ENCODE measurements around the gene BYSL. TPM values are rescaled to one million over a fixed set of nuclear protein-coding genes. Genes with fewer than 3 reads are reported as not detected.

The BYSL gene
- total RNA-seq, 2 donors from 2014 or later: 3.1 to 13.5 TPM

GRCh38 chr6:41877051-41877680 lies 44.1 kb upstream of the BYSL start:
- DNase-seq: no peak

GRCh38 chr6:41878246-41878645 lies 43.1 kb upstream of the BYSL start:
- Histone ChIP-seq H3K4me3 (no peak overlapping the region), H3K4me1 (no peaks in the 10 kb centered on the region), H3K9me3 (no peaks in the 10 kb centered on the region), H3K36me3 (replicated peaks in 1 of 2; ENCODE audit: insufficient read depth in 1 of 2, low read depth in 2 of 2) (no peaks in the 10 kb centered on the region), H3K27me3 (no peaks in the 10 kb centered on the region), H3K27ac (no peak overlapping the region)
- 71 to 72% methylated on average over 2 of the region's 2 CpGs for WGBS, 2 donors
- DNase-seq (no peak), ATAC-seq (no peak)
- no peak for TF ChIP-seq CTCF (IDR thresholded peaks at IDR 0.05)
- no peak for TF ChIP-seq POLR2A (IDR thresholded peaks at IDR 0.05)
- intact Hi-C loops (cut with DNase I): no loop called here

More at GRCh38 chr6:41877051-41877680, 44.1 kb upstream of the BYSL start:
- Histone ChIP-seq H3K4me1 (no peaks in the 10 kb centered on the region), H3K27me3 (no peaks in the 10 kb centered on the region), H3K4me3 (no peak overlapping the region), H3K9me3 (no peaks in the 10 kb centered on the region), H3K27ac (no peak overlapping the region), H3K36me3 (replicated peaks in 1 of 2; ENCODE audit: insufficient read depth in 1 of 2, low read depth in 2 of 2) (no peaks in the 10 kb centered on the region)
- intact Hi-C loops (cut with DNase I): no loop called here
- WGBS, 2 donors: 81 to 90% methylated on average over 2 of the region's 2 CpGs
- no peak for ATAC-seq
- no peak for TF ChIP-seq CTCF (IDR thresholded peaks at IDR 0.05)
- no peak for TF ChIP-seq POLR2A (IDR thresholded peaks at IDR 0.05)

- intact Hi-C loops (cut with DNase I): no loop called here
- H3K4me1 ChIP-seq: no peaks in the 10 kb centered on the region
- H3K4me3 ChIP-seq: no peak overlapping the region
- no peak for TF ChIP-seq POLR2A (IDR thresholded peaks at IDR 0.05)
- TF ChIP-seq CTCF (IDR thresholded peaks at IDR 0.05): no peak
- no peaks in the 10 kb centered on the region for H3K36me3 ChIP-seq (replicated peaks in 1 of 2; ENCODE audit: insufficient read depth in 1 of 2, low read depth in 2 of 2)
- H3K9me3 ChIP-seq: no peaks in the 10 kb centered on the region
- no peaks in the 10 kb centered on the region for H3K27me3 ChIP-seq
- ATAC-seq (no peak), DNase-seq (no peak)
- WGBS, 2 donors: 88 to 90% methylated on average over 5 of the region's 5 CpGs
- H3K27ac ChIP-seq: no peak overlapping the region
Observed at GRCh38 chr6:41878961-41879405, 42.3 kb upstream of the BYSL start.

- no peaks in the 10 kb centered on the region for H3K4me1 ChIP-seq
- TF ChIP-seq POLR2A (IDR thresholded peaks at IDR 0.05): no peak
- TF ChIP-seq CTCF (IDR thresholded peaks at IDR 0.05): no peak
- DNase-seq (no peak), ATAC-seq (no peak)
- H3K27ac ChIP-seq: no peak overlapping the region
- H3K9me3 ChIP-seq: no peaks in the 10 kb centered on the region
- no peak overlapping the region for H3K4me3 ChIP-seq
- 80 to 95% methylated on average over 1 of the region's 1 CpG for WGBS, 2 donors
- H3K36me3 ChIP-seq (replicated peaks in 1 of 2; ENCODE audit: insufficient read depth in 1 of 2, low read depth in 2 of 2): no peaks in the 10 kb centered on the region
- intact Hi-C loops (cut with DNase I): no loop called here
- no peaks in the 10 kb centered on the region for H3K27me3 ChIP-seq
Observed at GRCh38 chr6:41881506-41881905, 39.8 kb upstream of the BYSL start.

- H3K27ac ChIP-seq: no peak overlapping the region
- H3K4me3 ChIP-seq: no peak overlapping the region
- no peaks in the 10 kb centered on the region for H3K36me3 ChIP-seq (replicated peaks in 1 of 2; ENCODE audit: insufficient read depth in 1 of 2, low read depth in 2 of 2)
- ATAC-seq: no peak
- TF ChIP-seq POLR2A (IDR thresholded peaks at IDR 0.05) (no peak), CTCF (IDR thresholded peaks at IDR 0.05) (no peak)
- no peaks in the 10 kb centered on the region for H3K4me1 ChIP-seq
- 70 to 75% methylated on average over 5 of the region's 5 CpGs for WGBS, 2 donors
- no peaks in the 10 kb centered on the region for H3K9me3 ChIP-seq
- DNase-seq: no peak
- H3K27me3 ChIP-seq: no peaks in the 10 kb centered on the region
- intact Hi-C loops (cut with DNase I): no loop called here
Observed at GRCh38 chr6:41884957-41885356, 36.3 kb upstream of the BYSL start.
